HUDEP-2 (cell line): Measurements from ENCODE around the gene STX1B.
"Not testable (repeated sequence)": the region's sequence is repeated elsewhere in the genome, so short reads cannot be mapped to it uniquely, and the experiment has no call there.

Experiments used
- DNase-seq, 76 experiments: peaks; one replicate each; lab custom pipeline; 2025; ENCODE audit not compliant: unreplicated experiment in 76 of 76; lab: John Stamatoyannopoulos, UW

STX1B gene

GRCh38 chr16:31016018-31016417 lies 5.6 kb upstream of the STX1B start:
- DNase-seq: no peak

GRCh38 chr16:31013292-31013691 lies 2.9 kb upstream of the STX1B start:
- not testable (repeated sequence) for DNase-seq

GRCh38 chr16:31011815-31012214 lies 1.4 kb upstream of the STX1B start:
- not testable (repeated sequence) for DNase-seq

- DNase-seq: no peak
Measured at GRCh38 chr16:31009894-31010584, 399 bp downstream of the STX1B start.

GRCh38 chr16:31009120-31009519 lies 1.3 kb downstream of the STX1B start:
- no peak for DNase-seq

GRCh38 chr16:31008551-31008950 lies 1.9 kb downstream of the STX1B start:
- no peak for DNase-seq

GRCh38 chr16:31008149-31008548 lies 2.3 kb downstream of the STX1B start:
- DNase-seq: no peak

GRCh38 chr16:31007684-31008083 lies 2.8 kb downstream of the STX1B start:
- DNase-seq: no peak

GRCh38 chr16:31006589-31006988 lies 3.8 kb downstream of the STX1B start:
- DNase-seq: no peak

GRCh38 chr16:31006086-31006385 lies 4.4 kb downstream of the STX1B start:
- DNase-seq: no peak

- DNase-seq: no peak
Measured at GRCh38 chr16:31005350-31006085, 4.9 kb downstream of the STX1B start.

GRCh38 chr16:31004658-31005057 lies 5.8 kb downstream of the STX1B start:
- no peak for DNase-seq

- no peak for DNase-seq
Measured at GRCh38 chr16:31003744-31004143, 6.7 kb downstream of the STX1B start.

- DNase-seq: no peak
Measured at GRCh38 chr16:31002862-31003341, 7.5 kb downstream of the STX1B start.

- DNase-seq: no peak
Measured at GRCh38 chr16:31002250-31002700, 8.2 kb downstream of the STX1B start.

GRCh38 chr16:31001507-31002249 lies 8.8 kb downstream of the STX1B start:
- peak in 7 of 76 experiments; percentile 8 to 25 (median 14) for DNase-seq

GRCh38 chr16:31000671-31001382 lies 9.6 kb downstream of the STX1B start:
- no peak for DNase-seq

GRCh38 chr16:30998852-30999761 lies 11.3 kb downstream of the STX1B start:
- no peak for DNase-seq

- DNase-seq: no peak
Measured at GRCh38 chr16:30997725-30998711, 12.4 kb downstream of the STX1B start.
